Natural killer cell (primary cell): Measurements from ENCODE around the gene PTPN7. TPM values are rescaled to one million over a fixed set of nuclear protein-coding genes. Genes with fewer than 3 reads are reported as not detected.

Experiments
- ATAC-seq, 3 donors: fragments of 150-1000 bp in 2 of 3; fragments of 200-7000 bp in 1 of 3; cut with Tn5 transposase; 1 replicate in 1 of 3; 2 replicates in 2 of 3; pipeline ENCODE4 v1.10.0; 2021; ENCODE audit warnings: mild to moderate bottlenecking in 2 of 3, moderate library complexity in 2 of 3
- DNase-seq, 2 donors: peaks; one replicate each; pipeline versions ENCODE4 v3.0.0 to v3.0.0-alpha.2; 2013 to 2021; ENCODE audit warnings: mixed read lengths in 1 of 2
- H3K27ac ChIP-seq: one replicate; pipeline ENCODE4 v1.5.1; 2013; ENCODE audit warnings: mild to moderate bottlenecking, low read length
- H3K27me3 ChIP-seq: one replicate; pipeline ENCODE4 v1.6.1; 2013; ENCODE audit warnings: low read length; ENCODE audit not compliant: control insufficient read depth, insufficient read depth
- H3K36me3 ChIP-seq: one replicate; pipeline ENCODE4 v1.6.1; 2013; ENCODE audit warnings: low read length; ENCODE audit not compliant: control insufficient read depth, insufficient read depth
- H3K4me1 ChIP-seq: one replicate; pipeline ENCODE4 v1.6.1; 2013; ENCODE audit warnings: low read length; ENCODE audit not compliant: control insufficient read depth, insufficient read depth
- H3K4me3 ChIP-seq: one replicate; pipeline ENCODE4 v1.5.1; 2013; ENCODE audit warnings: low read length
- H3K9me3 ChIP-seq: one replicate; pipeline ENCODE4 v1.6.1; 2013; ENCODE audit warnings: low read length; ENCODE audit not compliant: control insufficient read depth, insufficient read depth
- H3K27ac Mint-ChIP-seq, 2 donors: one replicate each; pipeline ENCODE4 v1.8.0; 2022; ENCODE audit warnings: mild to moderate bottlenecking in 2 of 2, mixed read lengths in 2 of 2, moderate library complexity in 1 of 2
- H3K27me3 Mint-ChIP-seq, 2 donors: one replicate each; pipeline ENCODE4 v1.8.0; 2022; ENCODE audit warnings: low read depth in 2 of 2, mixed read lengths in 2 of 2
- H3K36me3 Mint-ChIP-seq: one replicate; pipeline ENCODE4 v1.8.0; 2022; ENCODE audit warnings: mixed read lengths
- H3K4me1 Mint-ChIP-seq, 2 donors: one replicate each; pipeline ENCODE4 v1.8.0; 2022; ENCODE audit warnings: mixed read lengths in 2 of 2
- H3K4me3 Mint-ChIP-seq: one replicate; pipeline ENCODE4 v1.8.0; 2022; ENCODE audit warnings: mild to moderate bottlenecking, moderate library complexity, mixed read lengths
- H3K9me3 Mint-ChIP-seq, 2 donors: one replicate each; pipeline ENCODE4 v1.8.0; 2022; ENCODE audit warnings: mixed read lengths in 2 of 2
- CTCF ChIP-seq: fragments of 200-600 bp; IDR thresholded peaks from one replicate; pipeline ENCODE4 v1.8.0; 2022; ENCODE audit warnings: antibody characterized with exemption
- WGBS: methylation state at CpG from one replicate; pipeline ENCODE4 v1.1.7; 2013; ENCODE audit warnings: missing lambda C conversion rate; ENCODE audit not compliant: insufficient coverage; 5-methylcytosine and 5-hydroxymethylcytosine counted together
- intact Hi-C: fragments of 100-400 bp; cut with micrococcal nuclease; formaldehyde crosslinking; loops from one replicate; pipeline ENCODE4 v1.14.2; 2022
- total RNA-seq, 4 donors: library from RNA; stranded (reverse); fragments of 120-200 nt in 1 of 4; gene quantifications; one replicate each; pipeline versions ENCODE4 v1.2.3 to v1.2.4, GENCODE V29; 2013 to 2022

PTPN7 gene
- total RNA-seq, 3 donors from 2014 or later (not counting 1 experiment from before 2014, with no cell fraction given), result 144 to 241 (median 196) TPM

- 57% methylated on average over 7 of the region's 7 CpGs for WGBS
- DNase-seq (peak; percentile 64 to 79), ATAC-seq (peak; percentile 76 to 88 (median 84))
- Histone ChIP-seq H3K9me3 (no peaks in the 10 kb centered on the region), H3K4me1 (peaks cover 91% of the 10 kb centered on the region), H3K4me3 (no peak overlapping the region), H3K27me3 (peaks cover 12% of the 10 kb centered on the region), H3K27ac (peak overlapping the region; percentile 79), H3K36me3 (no peaks in the 10 kb centered on the region)
- Mint-ChIP-seq H3K9me3 (no peaks in the 10 kb centered on the region), H3K27me3 (peaks cover 0 to 15% of the 10 kb centered on the region in 2 donors), H3K4me3 (peak overlapping the region; percentile 45), H3K4me1 (peaks cover 67 to 94% of the 10 kb centered on the region in 2 donors), H3K36me3 (no peaks in the 10 kb centered on the region), H3K27ac (no peak overlapping the region)
- intact Hi-C loops, result loop anchor here (2.0 to 5.0 kb wide), 2 partner anchors 36 to 97 kb away; partner anchors contain the start of gene PTPN7
- TF ChIP-seq CTCF, result no peak
Observed at GRCh38 chr1:202197653-202198365, 37.4 kb upstream of the PTPN7 start.

GRCh38 chr1:202194328-202194648 is 33.9 kb upstream of the PTPN7 start:
- peaks cover 59% of the 10 kb centered on the region for H3K4me1 ChIP-seq
- Mint-ChIP-seq H3K9me3 (no peaks in the 10 kb centered on the region), H3K4me3 (peak overlapping the region; percentile 89), H3K4me1 (peaks cover 55 to 59% of the 10 kb centered on the region in 2 donors), H3K27me3 (peaks cover 0 to 15% of the 10 kb centered on the region in 2 donors), H3K36me3 (no peaks in the 10 kb centered on the region), H3K27ac (no peak overlapping the region)
- intact Hi-C loops, result no loop called here
- WGBS, result 73% methylated on average over 10 of the region's 11 CpGs
- TF ChIP-seq CTCF, result no peak
- no peak overlapping the region for H3K27ac ChIP-seq
- H3K9me3 ChIP-seq, result no peaks in the 10 kb centered on the region
- H3K27me3 ChIP-seq, result peaks cover 13% of the 10 kb centered on the region
- ATAC-seq (no peak), DNase-seq (no peak)
- H3K36me3 ChIP-seq, result no peaks in the 10 kb centered on the region
- peak overlapping the region; percentile 1 for H3K4me3 ChIP-seq

- peak within 1 kb of the TSS in 1 of 2 donors; percentile 48 for H3K27ac Mint-ChIP-seq
- peak within 1 kb of the TSS; percentile 89 for H3K4me3 Mint-ChIP-seq
- WGBS, result 7% methylated on average over 61 of the region's 61 CpGs
- Histone ChIP-seq H3K4me1 (peaks cover 54% of the 10 kb centered on the region), H3K27me3 (peaks cover 13% of the 10 kb centered on the region), H3K4me3 (peak within 1 kb of the TSS; percentile 10), H3K27ac (no peak within 1 kb of the TSS), H3K9me3 (no peaks in the 10 kb centered on the region), H3K36me3 (no peaks in the 10 kb centered on the region)
- intact Hi-C loops, result loop anchor here (1.0 to 2.0 kb wide), 2 partner anchors 122 to 525 kb away; no protein-coding TSS in a partner anchor
- peaks cover 49 to 53% of the 10 kb centered on the region in 2 donors for H3K4me1 Mint-ChIP-seq
- no peak for DNase-seq
- no peaks in the 10 kb centered on the region for H3K9me3 Mint-ChIP-seq
- peak in 1 of 3 donors; percentile 2 for ATAC-seq
- H3K27me3 Mint-ChIP-seq, result peaks cover 0 to 15% of the 10 kb centered on the region in 2 donors
- H3K36me3 Mint-ChIP-seq, result no peaks in the 10 kb centered on the region
- TF ChIP-seq CTCF, result no peak
Observed at GRCh38 chr1:202193614-202194327, 33.4 kb upstream of the PTPN7 start, which contains the start of gene LGR6. Gene LGR6 (plus strand): TSS chr1:202193799. CDS start chr1:202193990, 191 bp downstream.
